Liver (tissue), 9 donors: ENCODE data around the gene SPINK9. TPM values are rescaled to one million over a fixed set of nuclear protein-coding genes. Genes with fewer than 3 reads are reported as not detected.
A peak's percentile ranks its signal among the peaks of the same experiment; 100 is the strongest.

ENCODE experiments used
- DNase-seq: peaks from one replicate; pipeline ENCODE4 v3.0.0-alpha.2; 2017; ENCODE audit warnings: low spot score
- H3K27ac ChIP-seq, 2 donors: one replicate each; pipeline ENCODE4 v1.7.0; 2013; ENCODE audit warnings: inconsistent platforms in 2 of 2, low read length in 2 of 2, control low read depth in 1 of 2, low read depth in 1 of 2, mild to moderate bottlenecking in 1 of 2
- H3K27me3 ChIP-seq, 4 donors: one replicate each; pipeline versions ENCODE4 v1.6.1 to v1.7.0; 2013; ENCODE audit warnings: low read length in 3 of 4, inconsistent platforms in 1 of 4, mild to moderate bottlenecking in 1 of 4, moderate library complexity in 1 of 4; ENCODE audit not compliant: control insufficient read depth in 4 of 4, insufficient read depth in 4 of 4
- H3K36me3 ChIP-seq, 4 donors: one replicate each; pipeline versions ENCODE4 v1.6.1 to v1.7.0; 2013; ENCODE audit warnings: low read length in 3 of 4, mild to moderate bottlenecking in 3 of 4, low read depth in 1 of 4, moderate library complexity in 1 of 4; ENCODE audit not compliant: control insufficient read depth in 4 of 4, insufficient read depth in 3 of 4
- H3K4me1 ChIP-seq, 4 donors: one replicate each; pipeline versions ENCODE4 v1.6.1 to v1.7.0; 2013; ENCODE audit warnings: low read length in 3 of 4, mild to moderate bottlenecking in 3 of 4, moderate library complexity in 1 of 4; ENCODE audit not compliant: control insufficient read depth in 4 of 4, insufficient read depth in 4 of 4
- H3K4me3 ChIP-seq, 3 donors: one replicate each; pipeline versions ENCODE4 v1.6.1 to v1.7.0; 2013; ENCODE audit warnings: low read length in 3 of 3, control low read depth in 1 of 3, low read depth in 1 of 3, mild to moderate bottlenecking in 1 of 3
- H3K9ac ChIP-seq, 2 donors: one replicate each; pipeline ENCODE4 v1.7.0; 2013; ENCODE audit warnings: low read length in 2 of 2, mild to moderate bottlenecking in 2 of 2, moderate library complexity in 2 of 2, control low read depth in 1 of 2, low read depth in 1 of 2
- H3K9me3 ChIP-seq, 4 donors: one replicate each; pipeline versions ENCODE4 v1.6.1 to v1.7.0; 2013; ENCODE audit warnings: low read length in 3 of 4; ENCODE audit not compliant: control insufficient read depth in 4 of 4
- EGR1 ChIP-seq, 2 donors: IDR thresholded peaks; 2 replicates each; pipeline ENCODE4 v1.6.1; 2016 to 2018; ENCODE audit warnings: antibody characterized with exemption in 2 of 2, low read depth in 2 of 2
- FOXA1 ChIP-seq: IDR thresholded peaks from 2 replicates; pipeline ENCODE4 v1.6.1; 2016; ENCODE audit warnings: antibody characterized with exemption
- FOXA2 ChIP-seq: IDR thresholded peaks from 2 replicates; pipeline ENCODE4 v1.6.1; 2016; ENCODE audit warnings: antibody characterized with exemption
- GABPA ChIP-seq, 2 donors: IDR thresholded peaks in 1 of 2; conservative IDR thresholded peaks in 1 of 2; 2 replicates each; pipeline ENCODE4 v1.6.1; 2016; ENCODE audit warnings: antibody characterized with exemption in 2 of 2, mild to moderate bottlenecking in 1 of 2, moderate library complexity in 1 of 2
- HNF4A ChIP-seq, 2 donors: conservative IDR thresholded peaks; 2 replicates each; pipeline ENCODE4 v1.6.1; 2016; ENCODE audit warnings: antibody characterized with exemption in 2 of 2, mild to moderate bottlenecking in 2 of 2
- HNF4G ChIP-seq: IDR thresholded peaks from 2 replicates; pipeline ENCODE4 v1.6.1; 2016; ENCODE audit warnings: antibody characterized with exemption
- JUND ChIP-seq, 2 donors: IDR thresholded peaks; 2 replicates each; pipeline ENCODE4 v1.6.1; 2016; ENCODE audit warnings: antibody characterized with exemption in 2 of 2
- NR2F2 ChIP-seq: IDR thresholded peaks from 2 replicates; pipeline ENCODE4 v1.6.1; 2016; ENCODE audit warnings: antibody characterized with exemption
- RAD21 ChIP-seq, 2 donors: IDR thresholded peaks; 2 replicates each; pipeline ENCODE4 v1.6.1; 2016; ENCODE audit warnings: antibody characterized with exemption in 2 of 2, mild to moderate bottlenecking in 2 of 2
- RXRA ChIP-seq, 2 donors: IDR thresholded peaks; 2 replicates each; pipeline ENCODE4 v1.6.1; 2017 to 2018; ENCODE audit warnings: antibody characterized with exemption in 2 of 2, mild to moderate bottlenecking in 1 of 2
- TAF1 ChIP-seq: conservative IDR thresholded peaks from 2 replicates; pipeline ENCODE4 v1.6.1; 2016; ENCODE audit warnings: antibody characterized with exemption, mild to moderate bottlenecking
- YY1 ChIP-seq: IDR thresholded peaks from 2 replicates; pipeline ENCODE4 v1.6.1; 2016; ENCODE audit warnings: antibody characterized with exemption, mild to moderate bottlenecking
- WGBS: extraction: QIAGEN DNeasy Blood & Tissue Kit; methylation state at CpG from one replicate; pipeline ENCODE4 v1.1.7; 2013; 5-methylcytosine and 5-hydroxymethylcytosine counted together
- polyA plus RNA-seq, 2 donors: library from polyadenylated mRNA; stranded (reverse) in 1 of 2; unstranded in 1 of 2; fragments of 200-250 nt in 1 of 2; fragments of >200 nt in 1 of 2; fragmentation: Nextera tagmentation in 1 of 2; extraction: Ambion mirVana in 1 of 2; gene quantifications; one replicate each; pipeline versions ENCODE4 v1.2.1 to v1.2.3, GENCODE V29; 2013 to 2015
- total RNA-seq, 2 donors: library from RNA; depleted of rRNA; stranded (reverse); fragments of >200 nt; gene quantifications; one replicate each; pipeline ENCODE4 v1.2.3, GENCODE V29; 2014
- TF ChIP-seq, protein P1 (sequence below): IDR thresholded peaks from 2 replicates; pipeline ENCODE4 v1.6.1; 2016; ENCODE audit warnings: antibody characterized with exemption
- TF ChIP-seq, protein P2 (sequence below): IDR thresholded peaks from 2 replicates; pipeline ENCODE4 v1.6.1; 2016; ENCODE audit warnings: antibody characterized with exemption, mild to moderate bottlenecking
- TF ChIP-seq, protein P3 (sequence below): fragments of 150-350 bp; IDR thresholded peaks from 2 replicates; pipeline ENCODE4 v1.5.1; 2017; ENCODE audit warnings: improper control_type of control experiment, low read depth, low read length; ENCODE audit not compliant: missing input control
- TF ChIP-seq, protein P4 (sequence below): IDR thresholded peaks from 2 replicates; pipeline ENCODE4 v1.6.1; 2016; ENCODE audit warnings: antibody characterized with exemption
- donor health status: healthy.
- donor health status: healthy.
- donor health status: healthy.
- donor health status: healthy.
- donor health status: healthy.

SPINK9 gene
- total and polyA plus RNA-seq, 4 donors: not detected

DNA sequence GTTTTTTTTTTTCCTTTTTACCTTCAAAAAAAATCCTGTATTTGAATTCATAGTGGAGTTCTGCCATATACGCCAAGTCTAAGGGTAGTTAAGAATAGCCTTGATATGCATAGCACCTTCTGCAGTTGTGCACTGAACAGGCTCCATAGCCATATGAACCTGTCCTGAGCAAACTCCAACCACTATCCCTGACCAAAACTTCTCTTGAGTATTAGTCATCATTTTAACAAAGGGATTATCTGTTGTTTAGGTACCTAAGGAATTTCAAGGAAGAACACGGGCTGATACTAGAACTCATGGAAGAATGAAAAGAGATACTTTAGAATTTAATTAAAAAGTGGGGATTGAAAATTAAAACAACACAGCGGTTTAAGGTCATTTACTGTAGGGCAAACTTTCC, 46.5 kb downstream of the SPINK9 start:
- H3K9me3 ChIP-seq: no peaks in the 10 kb centered on the region
- no peak for DNase-seq
- 98% methylated on average over 3 of the region's 3 CpGs for WGBS
- H3K4me1 ChIP-seq: peaks cover 3 to 29% (median 22%) of the 10 kb centered on the region in 4 donors
- H3K9ac ChIP-seq: no peak overlapping the region
- H3K4me3 ChIP-seq: no peak overlapping the region
- H3K27me3 ChIP-seq: no peaks in the 10 kb centered on the region
- peaks cover 0 to 5% (median 0%) of the 10 kb centered on the region in 4 donors for H3K36me3 ChIP-seq
- no peak for TF ChIP-seq HNF4G
- TF ChIP-seq GABPA (IDR thresholded peaks at IDR 0.05 in 1 of 2, conservative IDR thresholded peaks at IDR 0.05 in 1 of 2): no peak
- no peak for TF ChIP-seq RAD21 (IDR thresholded peaks at IDR 0.05)
- TF ChIP-seq EGR1 (IDR thresholded peaks at IDR 0.05; ENCODE audit: low read depth in 2 of 2): no peak
- no peak for TF ChIP-seq HNF4A (conservative IDR thresholded peaks at IDR 0.05)
- no peak for TF ChIP-seq YY1
- TF ChIP-seq, protein P1, sequence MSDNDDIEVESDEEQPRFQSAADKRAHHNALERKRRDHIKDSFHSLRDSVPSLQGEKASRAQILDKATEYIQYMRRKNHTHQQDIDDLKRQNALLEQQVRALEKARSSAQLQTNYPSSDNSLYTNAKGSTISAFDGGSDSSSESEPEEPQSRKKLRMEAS: no peak
- no peak for TF ChIP-seq FOXA2
- TF ChIP-seq, protein P2, sequence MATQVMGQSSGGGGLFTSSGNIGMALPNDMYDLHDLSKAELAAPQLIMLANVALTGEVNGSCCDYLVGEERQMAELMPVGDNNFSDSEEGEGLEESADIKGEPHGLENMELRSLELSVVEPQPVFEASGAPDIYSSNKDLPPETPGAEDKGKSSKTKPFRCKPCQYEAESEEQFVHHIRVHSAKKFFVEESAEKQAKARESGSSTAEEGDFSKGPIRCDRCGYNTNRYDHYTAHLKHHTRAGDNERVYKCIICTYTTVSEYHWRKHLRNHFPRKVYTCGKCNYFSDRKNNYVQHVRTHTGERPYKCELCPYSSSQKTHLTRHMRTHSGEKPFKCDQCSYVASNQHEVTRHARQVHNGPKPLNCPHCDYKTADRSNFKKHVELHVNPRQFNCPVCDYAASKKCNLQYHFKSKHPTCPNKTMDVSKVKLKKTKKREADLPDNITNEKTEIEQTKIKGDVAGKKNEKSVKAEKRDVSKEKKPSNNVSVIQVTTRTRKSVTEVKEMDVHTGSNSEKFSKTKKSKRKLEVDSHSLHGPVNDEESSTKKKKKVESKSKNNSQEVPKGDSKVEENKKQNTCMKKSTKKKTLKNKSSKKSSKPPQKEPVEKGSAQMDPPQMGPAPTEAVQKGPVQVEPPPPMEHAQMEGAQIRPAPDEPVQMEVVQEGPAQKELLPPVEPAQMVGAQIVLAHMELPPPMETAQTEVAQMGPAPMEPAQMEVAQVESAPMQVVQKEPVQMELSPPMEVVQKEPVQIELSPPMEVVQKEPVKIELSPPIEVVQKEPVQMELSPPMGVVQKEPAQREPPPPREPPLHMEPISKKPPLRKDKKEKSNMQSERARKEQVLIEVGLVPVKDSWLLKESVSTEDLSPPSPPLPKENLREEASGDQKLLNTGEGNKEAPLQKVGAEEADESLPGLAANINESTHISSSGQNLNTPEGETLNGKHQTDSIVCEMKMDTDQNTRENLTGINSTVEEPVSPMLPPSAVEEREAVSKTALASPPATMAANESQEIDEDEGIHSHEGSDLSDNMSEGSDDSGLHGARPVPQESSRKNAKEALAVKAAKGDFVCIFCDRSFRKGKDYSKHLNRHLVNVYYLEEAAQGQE: no peak
- no peak for TF ChIP-seq TAF1
- no peak for TF ChIP-seq RXRA (IDR thresholded peaks at IDR 0.05)
- no peak for TF ChIP-seq JUND (IDR thresholded peaks at IDR 0.05)
- TF ChIP-seq, protein P3, sequence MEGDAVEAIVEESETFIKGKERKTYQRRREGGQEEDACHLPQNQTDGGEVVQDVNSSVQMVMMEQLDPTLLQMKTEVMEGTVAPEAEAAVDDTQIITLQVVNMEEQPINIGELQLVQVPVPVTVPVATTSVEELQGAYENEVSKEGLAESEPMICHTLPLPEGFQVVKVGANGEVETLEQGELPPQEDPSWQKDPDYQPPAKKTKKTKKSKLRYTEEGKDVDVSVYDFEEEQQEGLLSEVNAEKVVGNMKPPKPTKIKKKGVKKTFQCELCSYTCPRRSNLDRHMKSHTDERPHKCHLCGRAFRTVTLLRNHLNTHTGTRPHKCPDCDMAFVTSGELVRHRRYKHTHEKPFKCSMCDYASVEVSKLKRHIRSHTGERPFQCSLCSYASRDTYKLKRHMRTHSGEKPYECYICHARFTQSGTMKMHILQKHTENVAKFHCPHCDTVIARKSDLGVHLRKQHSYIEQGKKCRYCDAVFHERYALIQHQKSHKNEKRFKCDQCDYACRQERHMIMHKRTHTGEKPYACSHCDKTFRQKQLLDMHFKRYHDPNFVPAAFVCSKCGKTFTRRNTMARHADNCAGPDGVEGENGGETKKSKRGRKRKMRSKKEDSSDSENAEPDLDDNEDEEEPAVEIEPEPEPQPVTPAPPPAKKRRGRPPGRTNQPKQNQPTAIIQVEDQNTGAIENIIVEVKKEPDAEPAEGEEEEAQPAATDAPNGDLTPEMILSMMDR: no peak
- TF ChIP-seq, protein P4, sequence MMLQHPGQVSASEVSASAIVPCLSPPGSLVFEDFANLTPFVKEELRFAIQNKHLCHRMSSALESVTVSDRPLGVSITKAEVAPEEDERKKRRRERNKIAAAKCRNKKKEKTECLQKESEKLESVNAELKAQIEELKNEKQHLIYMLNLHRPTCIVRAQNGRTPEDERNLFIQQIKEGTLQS: no peak
- no peak overlapping the region for H3K27ac ChIP-seq

DNA sequence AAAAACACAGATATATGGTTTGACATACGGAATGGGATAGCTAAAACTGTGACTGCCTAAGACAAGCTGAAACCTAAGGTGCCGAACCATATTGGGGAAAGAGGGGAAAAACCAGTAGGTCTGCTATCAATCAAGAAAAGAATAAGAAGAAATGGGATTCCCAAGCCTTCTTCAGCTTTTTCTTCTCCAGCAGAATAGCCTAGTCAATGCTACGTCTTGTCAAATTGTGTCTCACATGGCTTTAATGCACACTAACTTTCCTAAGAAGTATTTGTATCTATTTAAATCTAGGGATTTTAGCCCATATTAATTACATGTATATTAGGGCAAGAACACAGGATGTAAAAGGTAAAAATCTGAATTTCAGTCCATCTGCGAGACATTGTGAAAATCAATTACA, 47.6 kb downstream of the SPINK9 start:
- Histone ChIP-seq H3K4me3 (peak overlapping the region; percentile 73 to 91 (median 77)), H3K4me1 (peaks cover 3 to 29% (median 22%) of the 10 kb centered on the region in 4 donors), H3K36me3 (no peaks in the 10 kb centered on the region), H3K9ac (peak overlapping the region; percentile 44 to 98), H3K27ac (peak overlapping the region; percentile 77 to 85), H3K9me3 (no peaks in the 10 kb centered on the region), H3K27me3 (no peaks in the 10 kb centered on the region)
- no peak for DNase-seq
- TF ChIP-seq FOXA1 (no peak), YY1 (no peak), NR2F2 (no peak)
- TF ChIP-seq, protein P4: no peak
- 53% methylated on average over 4 of the region's 4 CpGs for WGBS
